ENCODE measurements around the gene KRABD2.
A peak's percentile ranks its signal among the peaks of the same experiment; 100 is the strongest.
"Not testable (repeated sequence)": the region's sequence is repeated elsewhere in the genome, so short reads cannot be mapped to it uniquely, and the experiment has no call there.

The KRABD2 gene

DNA sequence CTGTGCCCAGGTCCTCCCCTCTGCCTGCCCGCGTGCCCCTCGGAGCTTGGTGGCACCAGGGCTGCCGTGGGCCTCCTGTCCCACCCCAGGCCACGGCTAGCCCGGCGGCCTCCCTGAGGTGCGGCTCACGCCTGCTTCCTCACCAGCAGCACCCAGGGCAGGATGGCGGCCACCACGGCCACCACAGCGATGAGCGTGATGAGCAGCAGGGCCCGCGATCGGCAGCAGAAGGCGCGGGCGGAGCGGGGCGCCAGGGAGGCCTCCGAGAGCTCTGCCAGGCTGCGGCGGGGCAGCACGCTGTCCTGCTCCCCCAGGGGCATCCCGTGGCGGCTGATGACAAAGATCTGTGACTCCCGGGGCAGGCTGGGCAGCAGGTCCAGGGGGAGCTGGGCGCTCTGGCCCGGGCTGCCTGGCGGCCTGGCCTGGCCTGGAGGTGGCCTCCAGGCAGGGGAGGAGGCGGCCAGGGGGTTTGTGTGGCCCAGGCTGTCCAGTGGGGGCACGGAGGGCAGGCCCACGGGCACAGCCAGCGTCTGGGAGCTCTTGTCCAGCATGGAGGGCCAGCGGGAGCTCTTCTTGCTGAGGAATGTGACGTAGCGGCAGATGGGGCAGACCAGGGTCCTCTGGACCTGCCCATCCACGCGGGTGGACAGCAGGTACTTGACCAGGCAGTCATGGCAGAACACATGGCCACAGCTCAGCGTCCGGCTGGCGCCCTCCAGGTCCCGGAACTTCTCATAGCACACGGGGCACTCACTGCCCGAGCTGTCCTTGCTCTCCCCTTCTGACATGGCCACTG is 16.4 kb upstream of the KRABD2 start:
- FAIRE-seq (no peak), DNase-seq (ENCODE audit: low spot score) (no peak)

DNA sequence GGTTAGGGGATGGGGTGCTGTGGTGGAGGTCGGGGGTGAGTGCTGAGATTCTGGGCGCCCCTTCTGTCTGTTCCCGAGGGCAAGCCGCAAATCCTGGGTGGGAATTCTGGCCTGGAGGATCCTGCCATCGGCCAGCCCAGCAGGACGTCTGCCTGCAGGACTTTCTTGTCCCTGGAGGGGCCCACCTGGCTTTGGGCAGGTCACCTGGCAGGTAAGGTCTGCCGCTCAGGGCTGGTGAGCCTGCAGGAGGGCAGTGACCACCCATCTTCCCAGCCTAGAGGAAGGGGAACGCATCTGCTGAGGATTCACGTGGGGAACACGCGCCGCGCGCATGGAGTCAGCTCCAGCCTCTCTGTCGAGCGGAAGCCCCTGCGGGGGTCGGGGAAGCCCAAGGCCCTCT is 15.8 kb upstream of the KRABD2 start:
- FAIRE-seq (no peak), DNase-seq (ENCODE audit: low spot score) (no peak)

DNA sequence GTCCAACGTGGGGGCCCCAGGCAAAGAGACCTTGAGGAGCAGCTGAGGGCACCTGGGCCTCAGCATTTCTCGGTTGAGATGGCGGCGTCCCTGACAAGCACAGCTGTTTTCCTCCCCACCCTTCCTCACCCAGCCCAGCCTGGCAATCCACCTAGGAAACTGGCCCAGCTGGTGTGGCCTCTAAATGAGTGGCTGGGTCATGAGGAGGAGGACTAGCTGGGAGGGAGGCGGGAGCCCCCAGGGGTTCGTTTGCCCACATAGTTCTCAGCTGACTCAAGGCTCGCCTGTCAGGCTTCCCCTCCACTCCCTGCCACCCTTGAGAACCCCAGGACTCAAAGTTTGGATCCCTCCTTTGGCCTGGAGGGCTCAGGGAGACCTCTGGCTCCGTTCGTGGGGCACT is 15.2 kb upstream of the KRABD2 start:
- FAIRE-seq (no peak), DNase-seq (ENCODE audit: low spot score) (no peak)

DNA sequence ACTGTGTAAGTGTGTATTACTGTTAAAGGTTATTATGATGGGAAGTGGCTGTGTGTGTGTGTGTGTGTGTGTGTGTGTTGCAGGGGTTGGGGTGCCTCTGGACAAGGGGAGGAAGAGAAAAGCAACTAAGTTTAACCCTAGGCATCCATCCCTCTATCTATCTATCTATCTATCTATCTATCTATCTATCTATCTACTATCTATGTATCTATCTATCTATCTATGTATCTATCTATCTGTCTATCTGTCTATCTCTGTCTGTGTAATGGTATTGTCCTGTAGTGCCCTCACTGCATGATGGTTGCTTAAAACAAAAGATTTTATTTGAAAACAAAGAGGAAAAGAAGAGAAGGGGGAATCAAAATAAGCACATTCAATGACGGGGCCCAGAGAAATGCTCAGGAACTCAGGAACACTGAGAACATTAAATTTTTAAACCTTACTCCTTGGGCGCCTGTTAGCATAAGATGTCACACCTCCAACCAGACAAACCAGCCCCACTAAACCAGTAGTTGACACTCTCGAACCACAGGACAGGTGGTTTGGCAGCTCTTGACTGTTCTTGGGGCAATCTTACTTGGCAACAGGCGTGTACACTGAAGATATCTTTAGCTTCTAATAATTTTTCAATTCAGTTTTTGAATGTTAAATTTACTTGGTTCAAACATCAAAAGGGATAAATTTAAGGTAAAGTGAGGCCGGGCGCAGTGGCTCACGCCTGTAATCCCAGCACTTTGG is 11.6 kb upstream of the KRABD2 start:
- DNase-seq (ENCODE audit: low spot score) (no peak), FAIRE-seq (no peak)

DNA sequence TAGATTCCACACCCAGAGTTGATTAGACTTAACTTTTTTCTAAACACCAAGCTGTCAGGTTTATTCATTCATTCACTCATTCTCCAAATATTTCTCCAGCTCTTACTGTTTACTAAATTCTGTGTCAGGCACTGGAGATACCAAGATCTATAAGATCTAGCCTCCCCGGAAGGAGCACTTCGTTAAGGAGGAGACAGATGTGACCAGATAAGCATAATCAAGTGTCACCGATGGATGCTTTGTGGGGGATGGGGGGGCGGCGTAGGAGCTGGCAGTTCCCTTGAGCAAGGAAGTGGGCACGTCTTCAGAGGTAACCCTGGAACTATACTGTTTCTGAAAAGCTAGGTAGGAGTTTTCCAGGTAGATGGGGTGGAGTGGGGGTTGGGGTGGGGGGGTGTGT is 10.3 kb upstream of the KRABD2 start:
- DNase-seq (ENCODE audit: low spot score) (no peak), FAIRE-seq (no peak)

DNA sequence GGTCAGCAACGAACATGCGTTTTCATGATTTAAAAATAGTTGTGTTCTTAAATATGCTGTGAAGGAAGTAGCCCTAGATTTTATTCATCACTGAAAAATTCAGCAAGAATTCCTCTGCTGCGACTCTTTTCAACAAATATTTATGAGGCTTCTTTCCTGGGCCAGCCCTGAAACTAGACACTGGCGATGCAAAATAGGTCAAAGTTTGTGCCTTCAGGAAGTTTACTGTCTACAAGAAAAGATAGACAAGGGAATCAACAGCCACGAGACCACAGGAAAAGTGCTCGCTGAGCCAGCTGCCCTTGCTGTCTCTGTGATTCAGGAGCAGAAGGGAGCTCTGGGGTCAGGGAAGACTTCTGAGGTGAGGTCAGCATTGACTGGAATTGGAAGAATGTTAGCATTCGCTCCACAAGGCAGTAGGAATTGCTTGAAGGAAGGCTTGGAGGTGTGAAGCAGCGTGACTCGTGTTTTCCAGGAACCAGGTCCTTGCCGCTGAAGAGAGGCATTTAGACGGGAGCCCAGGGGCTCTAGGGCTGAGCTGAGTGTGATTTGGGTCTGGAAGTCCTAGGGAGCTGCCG is 8.4 kb upstream of the KRABD2 start:
- DNase-seq (ENCODE audit: low spot score) (peak; percentile 87), FAIRE-seq (peak; percentile 16)

DNA sequence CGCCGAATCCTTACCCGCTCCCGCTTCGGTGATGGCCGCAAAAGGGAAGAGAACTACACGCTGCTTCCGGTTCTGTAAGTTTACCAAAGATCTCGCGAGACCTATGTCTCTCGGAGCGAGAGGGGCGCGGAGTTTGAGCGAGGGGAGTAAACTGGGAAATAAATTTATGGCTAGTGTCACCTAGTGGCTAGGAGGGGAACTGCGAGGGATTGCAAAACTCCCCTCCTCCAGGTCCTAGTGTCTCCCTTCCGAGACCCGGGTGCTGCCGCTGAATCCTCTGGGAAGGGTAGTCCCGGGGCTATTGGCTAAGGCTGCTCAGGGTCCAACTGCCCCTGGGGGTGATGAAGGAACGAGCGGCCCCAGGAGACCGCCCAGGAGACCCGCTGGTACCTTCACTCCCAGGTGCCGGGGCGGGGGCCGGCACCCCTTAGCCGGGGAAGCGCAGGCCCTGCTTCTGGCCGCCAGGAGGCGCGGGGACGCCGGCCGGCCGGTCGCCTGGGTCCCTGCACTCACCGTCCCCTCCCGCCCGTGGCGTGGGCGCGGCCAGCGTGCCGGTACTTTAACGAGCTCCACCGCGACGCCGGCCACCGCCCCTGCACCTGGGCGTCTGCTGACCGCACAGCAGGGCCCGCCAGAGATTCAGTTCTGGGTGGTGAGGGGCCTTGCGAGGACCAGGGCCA is 6.8 kb upstream of the KRABD2 start, which contains the start of gene RPL26:
RPL26 (minus strand) TSS at position 51 of the 680 bp plus-strand sequence. CDS start 883 bp downstream, outside the sequence.
- peak; percentile 78 for FAIRE-seq

DNA sequence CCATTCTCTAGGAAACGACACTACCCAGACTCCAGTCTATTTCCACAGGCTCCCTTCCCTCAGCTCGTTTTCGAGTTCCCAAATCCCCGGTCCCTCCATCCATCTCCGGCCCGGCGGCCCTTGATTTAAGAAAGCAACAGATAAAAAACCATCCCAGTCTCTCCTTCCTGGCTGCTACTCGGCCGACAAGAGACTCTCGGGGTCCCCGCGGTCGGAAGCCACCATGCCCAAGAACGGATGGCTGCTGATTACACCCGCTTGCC is 6.3 kb upstream of the KRABD2 start:
- DNase-seq (ENCODE audit: low spot score) (no peak), FAIRE-seq (no peak)

More for the DNA sequence above, 6.8 kb upstream of the KRABD2 start, which contains the start of gene RPL26:
- DNase-seq (ENCODE audit: low spot score), result peak; percentile 94

DNA sequence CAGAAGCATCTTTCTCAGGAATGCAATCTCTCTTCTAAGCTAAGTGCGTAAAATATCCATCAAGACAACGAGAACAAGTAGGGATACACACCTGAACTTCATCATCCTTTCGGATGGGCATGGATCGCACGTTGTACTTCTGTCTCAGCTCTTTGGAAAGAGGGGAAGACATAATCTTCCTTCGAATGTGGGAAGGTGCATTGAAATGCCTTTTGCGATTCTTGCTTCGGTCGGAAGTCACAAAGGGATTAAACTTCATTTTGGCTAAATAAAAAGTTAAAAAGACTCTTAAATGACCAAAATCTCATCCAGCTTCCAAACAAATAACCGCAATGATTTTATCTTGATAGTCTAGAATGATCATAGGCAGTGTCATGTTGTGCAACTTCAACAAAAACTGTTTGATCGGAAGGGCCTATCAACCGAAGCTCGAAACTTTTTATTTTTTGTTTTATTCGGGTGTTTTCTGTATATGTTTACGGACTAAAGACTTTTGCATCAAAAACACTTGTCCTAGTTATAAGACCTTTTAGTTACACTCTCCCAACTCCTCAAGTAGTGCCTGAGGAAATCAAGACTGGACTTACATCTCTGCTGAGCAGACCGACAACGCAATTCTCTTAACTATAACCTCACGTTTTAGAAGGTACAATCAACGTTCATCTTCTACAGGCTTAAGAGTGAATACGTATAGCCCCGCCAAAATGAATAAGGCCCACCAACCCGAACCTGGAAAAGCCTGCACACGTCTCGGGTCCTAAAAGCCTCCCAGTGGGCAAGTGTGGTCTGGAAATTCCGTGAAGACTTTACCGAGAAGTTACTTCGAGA is 5.8 kb upstream of the KRABD2 start:
- DNase-seq (ENCODE audit: low spot score), result no peak
- FAIRE-seq, result no peak

DNA sequence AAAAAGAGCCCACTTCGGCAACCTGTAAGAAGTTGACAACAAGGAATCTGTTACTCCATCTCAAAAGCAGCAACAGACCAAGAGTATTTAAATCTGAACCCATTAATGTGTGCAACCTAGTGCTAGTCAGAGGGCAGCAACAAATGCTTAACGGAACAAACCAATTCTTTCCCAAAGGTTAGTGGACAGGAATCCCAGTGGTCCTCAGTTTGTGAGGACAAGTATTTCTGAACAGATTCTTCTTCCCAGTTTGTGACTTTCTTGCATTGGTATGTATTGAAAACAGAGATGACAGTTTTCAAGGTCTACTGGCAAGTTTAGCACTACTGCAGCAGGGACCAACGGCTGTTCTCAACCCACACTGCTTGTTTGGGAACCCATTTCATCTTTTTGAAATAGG is 3.5 kb upstream of the KRABD2 start:
- DNase-seq (ENCODE audit: low spot score) (no peak), FAIRE-seq (no peak)

DNA sequence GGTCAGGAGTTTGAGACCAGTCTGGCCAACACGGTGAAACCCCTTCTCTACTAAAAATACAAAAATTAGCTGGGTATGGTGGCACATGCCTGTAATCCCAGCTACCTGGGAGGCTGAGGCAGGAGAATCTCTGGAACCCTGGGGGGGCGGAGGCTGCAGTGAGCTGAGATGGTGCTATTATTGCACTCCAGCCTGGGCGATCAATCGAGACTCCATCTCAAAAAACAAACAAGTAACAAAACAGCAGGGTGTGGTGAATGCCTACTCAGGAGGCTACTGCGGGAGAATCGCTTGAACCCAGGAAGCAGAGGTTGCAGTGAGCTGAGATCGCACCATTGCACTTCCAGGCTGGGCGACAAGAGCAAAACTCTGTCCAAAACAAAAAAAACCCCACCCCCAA is 1.6 kb upstream of the KRABD2 start:
- DNase-seq (ENCODE audit: low spot score); FAIRE-seq: not testable (repeated sequence)

DNA sequence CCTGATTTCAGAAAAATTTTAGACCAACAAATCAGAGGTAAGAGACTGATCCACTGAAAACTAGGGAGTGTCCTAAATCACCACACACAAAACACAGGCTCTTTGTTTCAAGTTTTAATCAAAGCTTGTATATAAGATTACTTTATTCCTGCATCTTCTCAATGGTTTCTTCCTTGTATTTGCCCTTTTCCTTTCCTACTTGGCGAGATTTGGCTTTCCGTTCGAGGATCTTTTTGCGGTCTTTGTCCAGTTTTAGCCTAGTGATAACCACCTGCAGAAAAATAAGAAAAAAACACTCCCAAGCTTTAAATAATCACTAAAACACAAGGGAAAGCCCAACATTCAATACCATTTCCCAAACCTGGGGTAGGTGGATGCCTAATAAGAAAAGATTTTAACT is 918 bp upstream of the KRABD2 start:
- FAIRE-seq, result no peak

DNA sequence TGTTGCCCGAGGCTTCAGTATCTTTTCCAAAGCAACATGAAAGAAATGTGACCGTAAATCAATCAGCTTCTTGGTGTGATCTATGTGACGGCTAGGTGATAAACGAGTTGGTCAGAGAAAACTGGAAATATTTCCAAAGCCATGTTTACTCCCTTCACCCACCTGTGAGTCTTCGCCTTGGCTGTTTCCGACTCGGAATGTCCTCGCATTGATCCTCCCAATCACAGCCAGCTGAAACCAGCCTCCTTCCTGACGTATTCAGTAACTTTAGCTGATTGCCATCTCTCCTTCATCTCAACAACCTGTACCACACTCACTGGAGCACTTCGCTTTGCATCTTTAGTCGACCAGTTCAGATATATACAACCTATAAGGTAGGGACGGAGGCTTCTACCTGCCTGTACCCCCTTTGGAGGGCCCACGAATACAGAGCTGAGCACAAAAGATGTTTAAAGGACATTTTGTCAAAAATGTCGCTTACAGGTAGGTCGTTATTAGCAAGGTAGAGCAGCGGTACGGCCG is 705 bp downstream of the KRABD2 start:
- no peak for FAIRE-seq
- DNase-seq (ENCODE audit: low spot score), result no peak

More for the DNA sequence above, 918 bp upstream of the KRABD2 start:
- DNase-seq (ENCODE audit: low spot score), result no peak

DNA sequence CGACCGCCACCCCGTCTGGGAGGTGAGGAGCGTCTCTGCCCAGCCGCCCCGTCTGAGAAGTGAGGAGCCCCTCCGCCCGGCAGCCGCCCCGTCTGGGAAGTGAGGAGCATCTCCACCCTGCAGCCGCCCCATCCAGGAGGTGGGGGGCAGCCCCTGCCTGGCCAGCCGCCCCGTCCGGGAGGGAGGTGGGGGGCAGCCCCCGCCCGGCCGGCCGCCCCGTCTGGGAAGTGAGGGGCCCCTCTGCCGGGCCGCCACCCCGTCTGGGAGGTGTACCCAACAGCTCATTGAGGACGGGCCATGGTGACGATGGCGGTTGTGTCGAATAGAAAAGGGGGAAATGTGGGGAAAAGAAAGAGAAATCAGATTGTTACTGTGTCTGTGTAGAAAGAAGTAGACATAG is 2.6 kb downstream of the KRABD2 start:
- FAIRE-seq, result not testable (repeated sequence)

DNA sequence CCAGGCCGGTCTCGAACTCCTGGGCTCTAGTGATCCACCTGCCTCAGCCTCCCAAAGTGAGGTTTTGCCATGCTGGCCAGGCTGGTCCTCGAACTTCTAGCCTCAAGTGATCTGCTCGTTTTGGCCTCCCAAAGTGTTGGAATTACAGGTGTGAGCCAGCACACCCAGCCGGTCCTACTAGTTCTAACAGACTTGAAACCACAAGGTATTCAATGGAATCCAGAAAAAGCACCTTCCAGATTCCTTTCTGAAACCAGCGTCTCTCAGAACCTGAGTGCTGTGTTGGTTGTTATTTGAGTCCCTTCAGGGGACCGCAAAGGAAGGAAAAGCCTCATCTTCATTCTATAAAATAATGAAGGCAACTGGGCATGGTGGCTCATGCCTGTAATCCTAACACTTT is 4.1 kb downstream of the KRABD2 start:
- FAIRE-seq (no peak), DNase-seq (ENCODE audit: low spot score) (no peak)

More for the DNA sequence above, 2.6 kb downstream of the KRABD2 start:
- DNase-seq (ENCODE audit: low spot score), result not testable (repeated sequence)

DNA sequence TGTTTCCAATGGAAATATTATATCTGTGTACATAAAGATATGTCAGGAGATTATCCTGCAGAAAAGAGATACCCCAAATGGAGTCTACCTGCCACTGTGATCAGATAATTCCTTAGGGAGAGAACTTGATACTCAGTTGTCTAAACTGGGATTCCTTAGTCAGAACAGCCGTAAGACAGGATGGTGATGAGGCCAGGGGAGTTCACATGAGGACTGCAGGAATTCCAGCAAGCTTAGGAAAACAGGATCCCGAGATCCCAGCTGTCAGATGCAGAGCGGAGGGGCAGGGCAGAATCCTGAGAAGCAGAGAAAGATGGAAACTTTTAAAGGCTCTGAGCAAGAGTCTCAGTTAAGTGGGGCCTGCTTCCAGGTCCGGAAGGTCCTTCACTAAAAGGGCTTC is 4.7 kb downstream of the KRABD2 start:
- FAIRE-seq (no peak), DNase-seq (ENCODE audit: low spot score) (no peak)

DNA sequence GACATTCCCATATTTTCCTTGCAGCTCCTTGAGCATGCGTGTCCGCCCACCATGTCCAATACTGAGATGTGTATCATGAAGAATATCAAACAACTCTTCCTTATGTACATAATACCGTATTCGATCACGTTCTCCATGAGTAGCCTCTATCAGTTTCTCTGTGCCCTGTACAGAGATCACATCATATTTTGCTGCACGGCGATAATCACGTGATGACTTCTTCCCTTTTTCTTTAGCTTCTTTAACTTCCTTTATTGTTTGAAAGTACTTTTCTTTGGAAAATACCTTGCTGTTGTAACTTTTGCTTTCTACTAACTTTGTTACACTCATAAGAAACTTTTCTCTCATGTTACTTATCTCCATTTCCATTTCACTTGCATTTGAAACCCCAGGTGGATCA is 6.6 kb downstream of the KRABD2 start:
- DNase-seq (ENCODE audit: low spot score), result no peak
- FAIRE-seq, result no peak

DNA sequence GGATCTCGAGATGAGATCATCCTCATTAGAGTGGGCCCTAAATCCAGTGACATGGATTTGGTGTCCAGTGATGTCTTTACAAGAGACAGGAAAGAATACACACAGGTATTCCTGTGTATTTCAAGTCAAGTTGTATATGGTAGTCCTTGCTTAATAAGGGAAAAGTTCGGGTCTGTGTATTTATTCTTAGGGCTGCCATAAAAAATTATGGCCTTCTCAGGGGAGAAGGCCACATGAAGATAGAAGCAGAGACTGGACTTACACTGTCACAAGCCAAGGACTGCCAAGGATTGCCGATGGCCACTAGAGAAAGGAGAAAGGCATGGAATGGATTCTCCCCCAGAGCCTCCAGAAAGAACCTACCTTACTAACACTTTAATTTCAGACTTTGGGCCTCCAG is 8.3 kb downstream of the KRABD2 start:
- DNase-seq (ENCODE audit: low spot score), result no peak
- FAIRE-seq, result no peak

DNA sequence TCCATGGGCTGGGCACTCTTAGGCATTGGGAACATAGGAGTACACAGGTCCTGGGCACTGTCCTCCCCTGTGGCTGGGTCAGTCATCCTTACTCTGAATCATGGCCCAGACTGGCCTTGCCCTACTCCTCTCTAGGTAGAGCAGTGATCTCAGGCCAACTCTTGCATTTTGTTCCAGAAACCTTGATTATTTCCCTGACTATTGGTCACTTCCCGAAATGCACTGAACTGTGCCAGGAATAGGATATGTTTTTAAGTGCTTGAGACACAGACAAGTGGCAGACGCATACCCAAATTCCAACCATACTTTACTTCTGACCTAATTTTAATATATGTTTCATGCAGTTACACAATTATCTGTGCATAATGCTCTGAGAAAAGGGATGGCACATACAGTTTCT is 10.3 kb downstream of the KRABD2 start:
- DNase-seq (ENCODE audit: low spot score) (peak; percentile 29), FAIRE-seq (no peak)

DNA sequence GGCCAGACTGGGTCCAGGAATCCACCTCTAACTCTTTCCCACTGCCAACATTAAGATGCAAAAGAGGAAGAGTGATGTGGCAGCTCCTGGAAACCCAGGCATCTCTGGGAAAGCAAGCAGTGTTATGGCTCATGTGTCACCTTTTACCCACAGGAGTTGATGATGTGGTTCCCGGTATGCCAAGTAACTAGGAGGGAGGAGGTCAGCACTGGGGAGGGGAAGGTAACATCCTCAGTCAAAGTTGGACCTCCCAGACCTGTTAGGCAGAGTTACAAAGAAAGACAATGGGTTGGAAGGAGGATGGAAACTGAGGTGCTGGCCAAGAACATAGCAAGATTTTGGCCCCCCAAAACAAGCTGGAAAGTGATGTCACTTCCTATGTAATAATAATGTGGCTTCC is 11.4 kb downstream of the KRABD2 start:
- DNase-seq (ENCODE audit: low spot score) (peak; percentile 28), FAIRE-seq (no peak)

Data from RCC 7860 (cell line).